ENCODE results near the gene MNT. TPM values are rescaled to one million over a fixed set of nuclear protein-coding genes. Genes with fewer than 3 reads are reported as not detected.

Gene MNT
- polyA plus RNA-seq, 1 donor (not counting 4 experiments of a cell fraction or from before 2014, with no cell fraction given), result 2.0 TPM

- H3K9ac ChIP-seq (ENCODE audit: control insufficient read depth, extremely low read depth, insufficient read depth, low read length), result no peak overlapping the region
- H3K79me2 ChIP-seq (ENCODE audit: control insufficient read depth, insufficient read depth, low read length), result no peaks in the 10 kb centered on the region
- no peaks in the 10 kb centered on the region for H3K27me3 ChIP-seq (ENCODE audit: control insufficient read depth, extremely low read depth, insufficient read depth, low read length)
- H3K4me1 ChIP-seq (ENCODE audit: control insufficient read depth, extremely low read depth, insufficient read depth, low read length), result peaks cover 10% of the 10 kb centered on the region
- dilution Hi-C loops (cut with MboI; ENCODE audit: extremely low pct_ligation_motif_present, low sequenced_read_pairs), result no loop called here
- no peak for TF ChIP-seq EZH2 (IDR thresholded peaks at IDR 0.05; ENCODE audit: low read length)
- no peak for TF ChIP-seq CTCF (optimal IDR thresholded peaks at IDR 0.05 in 1 of 3, IDR thresholded peaks at IDR 0.05 in 1 of 3, conservative IDR thresholded peaks at IDR 0.05 in 1 of 3; ENCODE audit: extremely low read depth in 1 of 3, insufficient read depth in 2 of 3, low read length in 3 of 3)
- FAIRE-seq (no peak), DNase-seq (ENCODE audit: low read depth, low spot score) (no peak)
- no peak overlapping the region for H2AFZ ChIP-seq (ENCODE audit: control insufficient read depth, low read length)
- no peaks in the 10 kb centered on the region for H3K9me3 ChIP-seq (ENCODE audit: control insufficient read depth, low read depth, low read length)
- H3K4me2 ChIP-seq (ENCODE audit: control insufficient read depth, extremely low read depth, insufficient read depth, low read depth, low read length), result no peak overlapping the region
- H3K36me3 ChIP-seq (ENCODE audit: control insufficient read depth in 2 of 2, extremely low read depth in 1 of 2, insufficient read depth in 2 of 2, low read length in 2 of 2), result peaks cover 0 to 3% of the 10 kb centered on the region in 2 experiments
- H3K4me3 ChIP-seq (ENCODE audit: control insufficient read depth in 2 of 3, extremely low read depth in 1 of 3, insufficient read depth in 2 of 3, low read depth in 1 of 3, low read length in 3 of 3), result no peak overlapping the region
- H3K27ac ChIP-seq (ENCODE audit: control insufficient read depth, insufficient read depth, low read length), result no peak overlapping the region
- H3K9me1 ChIP-seq (ENCODE audit: control insufficient read depth, extremely low read depth, insufficient read depth, low read length), result no peaks in the 10 kb centered on the region
- H4K20me1 ChIP-seq (ENCODE audit: control insufficient read depth, extremely low read depth, insufficient read depth, low read length), result no peaks in the 10 kb centered on the region
Observed at GRCh38 chr17:2427910-2428309, 27.1 kb upstream of the MNT start.

GRCh38 chr17:2427215-2427614 is 26.4 kb upstream of the MNT start:
- no peak for TF ChIP-seq CTCF (optimal IDR thresholded peaks at IDR 0.05 in 1 of 3, IDR thresholded peaks at IDR 0.05 in 1 of 3, conservative IDR thresholded peaks at IDR 0.05 in 1 of 3; ENCODE audit: extremely low read depth in 1 of 3, insufficient read depth in 2 of 3, low read length in 3 of 3)
- TF ChIP-seq EZH2 (IDR thresholded peaks at IDR 0.05; ENCODE audit: low read length), result no peak
- no peaks in the 10 kb centered on the region for H3K79me2 ChIP-seq (ENCODE audit: control insufficient read depth, insufficient read depth, low read length)
- H3K36me3 ChIP-seq (ENCODE audit: control insufficient read depth in 2 of 2, extremely low read depth in 1 of 2, insufficient read depth in 2 of 2, low read length in 2 of 2), result no peaks in the 10 kb centered on the region
- H3K4me2 ChIP-seq (ENCODE audit: control insufficient read depth, extremely low read depth, insufficient read depth, low read depth, low read length), result no peak overlapping the region
- no peaks in the 10 kb centered on the region for H3K9me3 ChIP-seq (ENCODE audit: control insufficient read depth, low read depth, low read length)
- no peak overlapping the region for H3K9ac ChIP-seq (ENCODE audit: control insufficient read depth, extremely low read depth, insufficient read depth, low read length)
- H3K4me1 ChIP-seq (ENCODE audit: control insufficient read depth, extremely low read depth, insufficient read depth, low read length), result peaks cover 13% of the 10 kb centered on the region
- H3K27ac ChIP-seq (ENCODE audit: control insufficient read depth, insufficient read depth, low read length), result no peak overlapping the region
- no peak for DNase-seq (ENCODE audit: low read depth, low spot score)
- H3K4me3 ChIP-seq (ENCODE audit: control insufficient read depth in 2 of 3, extremely low read depth in 1 of 3, insufficient read depth in 2 of 3, low read depth in 1 of 3, low read length in 3 of 3), result no peak overlapping the region
- dilution Hi-C loops (cut with MboI; ENCODE audit: extremely low pct_ligation_motif_present, low sequenced_read_pairs), result no loop called here
- H3K9me1 ChIP-seq (ENCODE audit: control insufficient read depth, extremely low read depth, insufficient read depth, low read length), result no peaks in the 10 kb centered on the region
- H4K20me1 ChIP-seq (ENCODE audit: control insufficient read depth, extremely low read depth, insufficient read depth, low read length), result no peaks in the 10 kb centered on the region
- FAIRE-seq, result no peak
- no peaks in the 10 kb centered on the region for H3K27me3 ChIP-seq (ENCODE audit: control insufficient read depth, extremely low read depth, insufficient read depth, low read length)
- H2AFZ ChIP-seq (ENCODE audit: control insufficient read depth, low read length), result no peak overlapping the region

Measured in keratinocyte (primary cell).